Amniotic epithelial cell (primary cell): ENCODE data around the gene MOG.
"Not testable (repeated sequence)": the region's sequence is repeated elsewhere in the genome, so short reads cannot be mapped to it uniquely, and the experiment has no call there.

Experiments used
- DNase-seq: peaks from one replicate; pipeline ENCODE4 v3.0.0-alpha.2; 2010; ENCODE audit warnings: low read depth

Gene MOG

GRCh38 chr6:29641430-29642148 is 15.3 kb upstream of the MOG start:
- DNase-seq: no peak

DNA sequence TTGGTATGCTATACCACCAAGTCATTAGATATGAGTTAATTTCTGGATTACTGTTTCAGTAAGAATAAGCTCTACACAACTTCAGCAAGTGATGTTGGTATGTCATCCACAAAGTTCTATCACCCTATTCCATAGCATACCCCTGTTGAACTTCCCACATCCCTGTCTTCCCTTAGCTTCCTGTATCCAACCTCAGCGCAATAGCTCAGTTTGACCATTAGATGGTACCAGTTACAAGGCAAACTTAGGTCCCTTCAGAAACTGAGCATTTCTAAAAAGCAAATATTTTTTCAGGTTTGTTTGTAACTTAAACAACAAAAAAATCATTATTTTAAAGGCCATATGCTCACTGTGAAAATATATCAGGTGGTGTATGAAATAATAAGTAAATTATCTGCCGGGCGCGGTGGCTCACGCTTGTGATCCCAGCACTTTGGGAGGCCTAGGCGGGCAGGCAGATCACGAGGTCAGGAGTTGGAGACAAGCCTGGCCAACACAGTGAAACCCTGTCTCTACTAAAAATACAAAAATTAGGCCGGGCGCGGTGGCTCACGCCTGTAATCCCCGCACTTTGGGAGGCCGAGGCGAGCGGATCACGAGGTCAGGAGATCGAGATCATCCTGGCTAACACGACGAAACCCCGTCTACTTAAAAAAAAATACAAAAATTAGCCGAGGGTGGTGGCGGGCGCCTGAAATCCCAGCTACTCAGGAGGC is 8.8 kb upstream of the MOG start:
- DNase-seq: peak; percentile 34

DNA sequence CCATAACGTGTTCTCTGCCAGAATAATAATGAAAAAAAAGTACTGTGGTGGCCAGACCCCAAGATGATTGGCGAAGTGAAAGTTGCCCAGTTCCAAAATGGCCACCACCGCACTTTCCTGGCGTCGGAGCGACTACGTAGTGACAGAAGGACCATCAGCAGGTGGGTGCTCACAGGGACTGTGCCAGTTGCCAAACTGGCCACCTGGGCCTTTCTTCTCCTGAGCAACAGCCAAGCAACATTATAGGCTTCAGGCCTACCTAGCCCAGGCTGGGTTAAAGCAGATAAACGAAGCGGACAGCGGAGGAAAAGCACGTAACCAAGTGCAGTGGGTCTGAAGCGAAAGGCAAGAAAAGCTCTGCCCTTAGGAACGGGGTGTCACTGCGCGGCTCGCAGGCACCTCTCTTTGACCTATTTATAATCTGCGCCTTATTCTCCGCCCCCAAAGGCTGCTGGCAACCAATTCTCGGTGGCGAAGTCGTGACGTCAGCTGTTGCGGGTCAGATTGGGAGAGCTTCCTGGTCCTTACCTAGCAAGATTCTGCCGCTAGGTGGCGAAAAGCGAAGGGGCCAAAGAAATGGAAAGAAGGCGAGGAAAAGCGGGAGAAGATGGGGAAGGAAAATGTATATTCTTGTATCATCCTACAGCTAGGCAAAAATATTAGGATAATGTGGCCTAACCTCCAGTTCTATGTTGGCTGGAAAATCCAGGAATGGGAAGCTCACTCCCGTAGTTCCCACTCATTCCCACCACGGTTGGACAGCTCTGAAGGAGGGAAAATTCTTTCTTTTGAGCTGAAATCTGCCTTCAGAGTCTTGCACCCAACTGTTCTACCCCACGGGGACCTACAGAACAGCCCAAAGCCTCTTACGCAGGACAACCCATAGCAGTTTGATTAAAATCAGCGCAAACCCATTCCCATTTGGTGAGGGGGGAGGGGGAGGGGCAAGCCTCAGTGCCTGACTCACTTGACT is 6.9 kb upstream of the MOG start:
- peak; percentile 92 for DNase-seq

- peak; percentile 30 for DNase-seq
These were observed 5.3 kb upstream of the MOG start for GRCh38 chr6:29651413-29652197.

DNA sequence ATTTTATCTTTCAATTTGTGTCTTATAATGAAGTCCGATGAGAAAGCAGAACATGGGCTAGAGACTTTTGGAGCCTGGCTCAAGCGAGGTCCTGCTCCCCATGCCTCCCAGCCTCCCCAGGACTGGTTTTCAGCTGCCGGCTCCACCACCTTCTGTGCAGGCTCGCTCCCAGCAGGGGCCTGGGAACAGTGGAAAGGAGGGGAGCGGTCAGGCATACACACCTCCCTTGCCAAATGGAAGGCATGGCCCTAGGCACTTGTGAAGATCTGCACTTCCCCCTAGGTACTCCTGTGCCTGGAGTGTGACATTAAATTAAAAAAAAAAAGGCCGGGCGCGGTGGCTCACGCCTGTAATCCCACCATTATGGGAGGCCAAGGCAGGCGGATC is 4.7 kb upstream of the MOG start:
- no peak for DNase-seq

- peak; percentile 75 for DNase-seq
These were observed 3.3 kb upstream of the MOG start for GRCh38 chr6:29653452-29654038.

DNA sequence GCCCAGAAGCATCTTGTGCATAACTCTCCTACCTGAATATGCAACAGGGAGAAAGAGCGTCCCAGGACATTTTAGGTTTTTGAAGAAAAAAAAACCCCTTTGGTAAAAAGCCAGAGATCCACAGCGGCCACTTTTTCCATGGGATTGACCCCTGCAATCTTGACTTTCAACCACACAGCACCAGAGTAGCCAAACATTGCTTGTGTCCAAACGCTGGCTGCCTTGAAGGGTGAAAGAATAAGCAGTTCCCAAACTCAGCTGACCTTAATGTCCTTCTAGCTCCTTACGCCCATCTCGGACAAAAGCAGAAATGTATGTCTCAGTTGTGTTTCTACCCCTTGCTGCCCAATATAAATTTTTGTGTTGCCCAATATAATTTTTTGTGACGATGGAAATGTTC is 1.2 kb upstream of the MOG start:
- no peak for DNase-seq

DNA sequence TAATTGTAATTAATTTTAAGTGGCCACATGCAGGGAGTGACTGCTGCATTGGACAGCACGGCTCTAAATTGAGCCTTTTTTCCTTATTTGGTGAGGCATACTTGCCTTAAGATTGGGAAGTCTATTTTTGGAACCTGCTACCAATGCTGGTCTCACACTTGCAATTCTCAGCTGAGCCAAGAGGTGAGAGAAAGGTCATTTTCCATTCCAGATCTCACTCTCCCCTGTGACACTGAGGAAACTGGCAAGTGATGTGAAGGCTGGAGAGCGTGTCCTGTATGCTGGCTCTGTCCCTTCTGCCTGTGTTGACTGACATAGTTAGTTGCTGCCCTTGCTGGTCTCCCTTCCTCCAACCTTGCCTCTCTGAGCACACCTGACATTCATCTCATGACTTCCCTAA is 735 bp upstream of the MOG start:
- no peak for DNase-seq

DNA sequence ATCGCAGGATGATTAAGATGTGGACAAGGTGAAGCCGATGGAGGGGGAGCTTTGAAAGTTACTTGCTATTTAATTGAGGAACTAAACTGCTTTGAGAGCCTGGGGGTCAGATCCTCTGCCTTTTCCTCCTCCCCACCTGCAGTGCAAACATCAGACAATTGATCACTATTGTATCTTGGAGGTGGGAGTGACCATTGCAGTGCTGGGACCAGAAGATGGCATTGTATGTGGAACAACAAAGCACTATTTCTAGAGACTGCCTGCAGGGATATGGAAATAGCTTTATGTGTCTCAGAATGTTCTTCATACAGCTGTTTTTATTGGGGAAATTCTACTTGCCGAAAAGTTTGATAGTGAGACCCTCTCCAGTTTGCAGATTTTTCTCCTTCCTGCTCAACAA is 4.2 kb downstream of the MOG start:
- no peak for DNase-seq

DNA sequence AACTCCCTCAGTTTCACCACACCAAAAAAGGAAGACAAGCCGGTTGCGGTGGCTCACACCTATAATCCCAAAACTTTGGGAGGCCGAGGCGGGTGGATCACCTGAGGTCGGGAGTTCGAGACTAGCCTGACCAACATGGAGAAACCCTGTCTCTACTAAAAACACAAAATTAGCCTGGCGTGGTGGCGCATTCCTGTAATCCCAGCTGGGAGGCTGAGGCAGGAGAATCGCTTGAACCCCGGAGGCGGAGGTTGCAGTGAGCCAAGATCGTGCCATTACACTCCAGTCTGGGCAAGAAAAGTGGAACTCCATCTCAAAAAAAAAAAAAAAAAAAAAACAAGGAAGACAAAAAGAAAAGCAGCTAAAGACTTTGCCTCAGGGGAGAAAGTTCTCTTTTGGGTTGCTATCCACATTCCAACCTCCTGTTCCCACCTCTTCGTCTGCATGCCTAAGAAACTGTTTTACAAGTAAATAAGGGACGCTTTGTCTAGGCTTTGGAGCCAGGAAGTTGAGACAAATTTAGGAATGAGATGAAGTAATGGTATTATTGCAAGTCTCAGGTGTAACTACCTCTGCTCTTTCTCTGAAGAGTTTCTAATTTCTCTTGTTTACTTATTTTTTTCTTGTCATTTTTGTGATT is 4.7 kb downstream of the MOG start:
- DNase-seq: not testable (repeated sequence)

DNA sequence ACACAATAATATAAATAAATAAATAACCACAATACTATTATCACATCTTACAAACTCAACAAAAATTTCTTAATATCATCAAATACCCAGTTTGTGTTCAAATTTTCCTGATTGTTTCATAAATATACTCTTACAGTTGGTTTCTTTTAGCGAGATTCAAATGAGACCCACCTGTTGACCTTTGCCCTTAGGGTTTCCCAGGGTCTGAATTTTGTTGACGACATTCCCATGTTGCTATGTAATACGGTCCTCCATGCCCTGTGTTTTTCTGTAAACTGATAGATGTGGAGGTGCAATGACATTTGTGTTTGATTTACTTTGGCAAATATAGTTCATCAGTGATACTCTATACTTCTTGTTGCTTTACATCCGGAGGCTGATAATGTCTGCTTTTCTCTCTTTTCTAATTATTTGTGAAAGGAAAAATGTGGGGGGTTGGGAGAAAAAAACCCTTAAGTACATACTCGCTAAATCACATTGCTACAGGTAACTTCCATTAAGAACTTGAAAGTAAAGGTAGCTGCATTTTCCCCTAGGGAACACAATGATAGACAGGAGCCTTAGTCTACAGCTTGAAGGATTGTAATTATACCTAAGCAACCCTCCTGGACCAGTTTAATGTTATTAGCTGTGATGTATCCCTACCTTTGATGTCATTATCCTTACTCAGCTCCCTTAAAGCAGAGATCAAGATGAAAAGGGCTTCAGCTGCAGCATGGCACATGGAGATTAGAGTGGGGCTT is 6.6 kb downstream of the MOG start:
- no peak for DNase-seq

- DNase-seq: no peak
These were observed 9.3 kb downstream of the MOG start for GRCh38 chr6:29665942-29666825.

DNA sequence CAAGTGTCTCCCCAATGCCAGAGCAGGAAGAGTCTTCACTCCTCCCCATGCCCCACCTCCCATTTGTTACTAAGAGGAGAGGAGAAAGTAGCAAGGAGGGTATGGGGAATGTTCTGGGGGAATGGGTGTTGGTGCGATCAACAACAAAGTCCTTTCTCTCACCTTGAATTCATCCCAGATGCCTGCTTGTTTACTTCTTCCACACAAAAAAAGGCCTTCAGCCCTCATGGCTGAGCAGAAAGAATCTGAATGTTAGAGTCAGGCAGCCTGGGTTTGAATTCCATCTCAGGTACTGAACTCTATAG is 9.9 kb downstream of the MOG start:
- DNase-seq: no peak

DNA sequence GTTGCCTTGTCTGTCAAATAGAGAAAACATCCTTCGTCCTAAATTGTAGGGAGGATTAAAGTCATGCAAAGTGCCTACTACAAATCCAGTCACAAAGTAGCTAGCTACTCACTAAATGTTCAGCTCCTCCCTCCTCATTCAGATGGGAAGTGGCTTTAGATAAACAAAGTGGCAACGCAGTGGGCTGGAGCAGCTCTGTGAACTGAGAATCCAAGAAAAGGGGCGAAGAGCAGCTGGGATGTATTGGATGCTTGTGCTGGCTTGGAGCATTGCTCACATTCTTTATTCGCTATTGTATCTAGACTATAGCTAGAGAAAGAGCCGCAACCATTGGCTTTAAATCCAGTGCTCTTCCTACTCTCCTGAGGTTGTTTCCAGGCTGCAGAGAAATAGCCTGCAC is 10.3 kb downstream of the MOG start:
- no peak for DNase-seq

DNA sequence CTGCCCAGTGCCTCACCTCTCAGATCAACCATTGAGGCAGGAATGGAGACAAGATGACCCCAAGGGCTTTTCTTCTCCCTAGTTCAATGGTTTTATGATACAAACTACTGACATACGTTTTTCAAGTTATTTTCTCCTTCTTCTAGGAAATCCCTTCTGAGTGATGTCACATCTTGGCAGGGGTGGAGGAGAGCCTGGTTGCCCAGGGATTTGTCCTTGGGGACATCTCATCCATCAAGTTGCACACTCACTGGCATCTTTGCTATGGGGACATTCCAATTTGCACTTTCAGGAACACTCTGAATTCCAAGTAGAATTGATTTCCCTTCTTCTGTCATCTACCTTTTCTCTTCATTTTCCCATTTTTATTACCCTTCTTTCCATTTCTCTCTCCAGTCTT is 14.1 kb downstream of the MOG start:
- DNase-seq: no peak

DNA sequence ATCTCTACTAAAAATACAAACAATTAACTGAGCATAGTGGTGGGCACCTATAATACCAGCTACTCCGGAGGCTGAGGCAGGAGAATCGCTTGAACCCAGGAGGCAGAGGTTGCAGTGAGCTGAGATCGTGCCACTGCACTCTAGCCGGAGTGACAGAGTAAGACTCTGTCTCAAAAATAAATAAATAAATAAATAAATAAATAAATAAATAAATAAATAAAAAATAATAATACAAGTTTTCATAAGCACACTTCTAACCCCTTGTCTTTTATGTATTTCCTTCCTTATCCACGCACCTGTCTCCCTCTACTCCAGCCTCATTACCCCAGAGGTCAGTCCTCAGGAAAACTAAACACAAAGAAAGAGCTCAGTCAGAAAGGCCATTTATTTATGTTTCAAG is 15.2 kb downstream of the MOG start:
- not testable (repeated sequence) for DNase-seq

DNA sequence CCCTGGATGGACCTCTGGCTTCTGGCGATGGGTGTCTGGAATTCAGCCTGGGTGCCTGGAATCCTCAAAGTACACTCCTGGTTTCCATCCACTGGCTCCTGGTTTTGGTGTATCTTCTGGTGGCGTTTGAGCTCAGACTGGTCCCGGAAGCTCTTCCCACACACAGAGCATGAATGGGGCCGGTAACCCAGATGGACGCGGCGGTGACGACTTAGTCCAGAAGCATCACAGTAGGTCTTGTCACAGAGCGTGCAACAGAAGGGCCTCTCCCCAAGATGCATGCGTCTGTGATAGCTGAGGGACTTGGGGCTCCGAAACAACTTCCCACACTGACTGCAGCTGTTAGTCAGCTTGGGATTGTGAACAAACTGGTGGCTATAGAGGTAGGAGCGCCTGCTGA is 16.3 kb downstream of the MOG start:
- no peak for DNase-seq

GRCh38 chr6:29674008-29674407 is 17.1 kb downstream of the MOG start:
- DNase-seq: no peak

- DNase-seq: no peak
These were observed 18.7 kb downstream of the MOG start for GRCh38 chr6:29675561-29675960.
